DOHH2 (cell line): ENCODE results near the gene ZFHX3.

Experiments used
- CTCF ChIP-seq: fragments of 200-600 bp; sonication (generic); IDR thresholded peaks from one replicate; pipeline ENCODE4 v1.5.1; 2014; ENCODE audit warnings: antibody characterized with exemption, mild to moderate bottlenecking, low read depth, low read length; ENCODE audit not compliant: poor library complexity, severe bottlenecking
- EZH2phosphoT487 ChIP-seq: fragments of 200-600 bp; sonication (generic); IDR thresholded peaks from 2 replicates; pipeline ENCODE4 v1.6.1; 2017; ENCODE audit warnings: borderline replicate concordance, mild to moderate bottlenecking, antibody characterized with exemption, low read length, moderate library complexity, mixed read lengths

DNA sequence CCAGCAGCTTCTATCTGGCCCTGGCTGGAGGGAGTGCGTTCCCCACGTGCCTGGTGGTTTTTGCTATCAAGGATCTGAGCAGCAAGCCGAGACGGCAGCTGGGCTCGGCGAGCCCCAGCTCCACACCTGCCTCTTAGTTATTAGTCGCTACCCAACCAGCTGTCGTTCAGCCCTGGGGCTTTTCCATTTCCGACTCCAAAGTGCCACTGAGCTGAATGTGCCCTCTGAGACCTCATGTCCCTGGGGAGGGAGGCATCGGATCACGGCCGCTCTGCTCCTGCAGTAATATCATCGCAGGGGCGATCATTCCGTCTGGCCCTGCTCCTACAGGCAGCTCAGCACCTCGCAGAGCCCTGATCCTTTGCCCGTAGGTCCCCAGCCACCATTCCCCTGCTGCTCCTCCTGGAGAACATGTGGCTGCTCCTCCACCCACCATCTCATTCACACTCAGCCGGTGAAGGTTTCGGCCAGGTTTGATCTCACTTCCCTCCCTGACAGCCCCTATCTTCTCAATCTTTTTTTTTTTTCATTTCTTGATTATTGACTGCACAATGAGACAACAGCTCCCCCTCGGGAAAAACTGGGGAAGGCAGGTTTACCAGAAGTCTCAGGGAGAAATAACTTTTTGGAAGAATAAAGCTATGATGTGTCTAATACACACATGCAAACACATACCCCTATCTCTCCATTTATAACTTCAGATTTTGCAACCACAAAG, 86.7 kb downstream of the ZFHX3 start:
- TF ChIP-seq CTCF = peak; percentile 13
- TF ChIP-seq EZH2phosphoT487 = no peak
